NCI-H2107 treated with DMSO at 0.1 percent for 48 hours (cell line): ENCODE data around the gene COL6A1.
A peak's percentile ranks its signal among the peaks of the same experiment; 100 is the strongest.
"Not testable (repeated sequence)": the region's sequence is repeated elsewhere in the genome, so short reads cannot be mapped to it uniquely, and the experiment has no call there.

Experiments used
- DNase-seq: peaks from one replicate; lab custom pipeline; 2025; ENCODE audit not compliant: unreplicated experiment; lab: John Stamatoyannopoulos, UW

COL6A1 gene

DNA sequence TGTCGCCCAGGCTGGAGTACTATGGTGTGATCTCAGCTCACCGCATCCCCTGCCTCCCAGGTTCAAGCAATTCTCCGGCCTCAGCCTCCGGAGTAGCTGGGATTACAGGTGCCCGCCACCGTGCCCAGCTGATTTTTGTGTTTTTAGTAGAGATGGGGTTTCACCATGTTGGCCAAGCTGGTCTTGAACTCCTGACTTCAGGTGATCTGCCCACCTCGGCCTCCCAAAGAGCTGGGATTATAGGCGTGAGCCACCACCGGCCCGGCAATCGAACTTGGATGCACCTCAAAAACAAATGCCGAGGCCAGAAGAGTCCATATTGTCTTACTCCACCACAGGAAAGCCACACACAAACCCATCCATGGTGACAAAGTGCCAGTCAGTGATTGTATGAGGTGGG is 65.3 kb downstream of the COL6A1 start:
- not testable (repeated sequence) for DNase-seq

DNA sequence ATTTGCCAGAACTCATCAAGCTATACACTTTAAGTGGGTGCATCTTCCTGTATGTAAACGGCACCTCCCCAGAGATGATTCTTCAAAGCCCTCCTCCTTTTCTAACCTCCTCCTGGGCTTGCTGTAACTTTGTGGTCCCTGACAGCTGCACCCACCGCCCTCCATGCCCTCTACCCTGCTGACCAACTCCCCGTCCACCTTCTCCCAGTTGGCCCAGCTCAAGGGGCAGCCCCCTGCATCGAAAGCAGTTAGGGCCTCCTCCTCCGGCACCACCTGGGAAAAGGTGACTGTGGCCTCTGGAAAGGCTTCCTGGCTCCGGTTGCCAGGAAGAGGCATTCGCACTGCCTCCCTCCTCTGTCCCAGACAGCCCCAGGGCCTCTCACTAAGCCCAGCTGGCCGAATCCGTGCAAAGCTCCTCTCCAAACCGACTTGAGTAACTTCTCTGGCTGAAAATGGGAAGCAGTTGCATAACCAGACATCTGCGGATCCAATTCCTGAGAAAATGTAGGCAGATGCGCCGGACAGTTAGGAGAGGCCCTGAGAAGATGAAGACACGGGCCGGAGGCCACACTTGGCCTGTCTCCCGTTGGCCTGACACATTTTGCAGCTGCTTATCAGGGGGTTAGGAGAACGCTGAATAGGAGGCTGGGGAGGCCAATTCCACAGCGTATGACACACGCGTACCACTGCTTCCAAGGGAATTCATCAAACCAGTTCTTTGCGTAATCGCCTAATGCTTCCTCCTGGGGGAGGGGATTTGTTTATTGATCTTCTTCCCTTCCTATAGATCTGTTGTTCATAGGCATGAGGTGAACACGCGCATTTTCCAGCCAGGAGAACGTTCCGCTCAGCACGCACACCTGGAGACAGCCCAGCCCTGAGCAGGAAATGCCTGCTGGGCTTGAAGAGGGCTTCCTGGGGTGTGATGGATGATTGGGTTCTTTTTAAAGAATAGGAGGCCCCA is 67.6 kb downstream of the COL6A1 start:
- DNase-seq = peak; percentile 43

DNA sequence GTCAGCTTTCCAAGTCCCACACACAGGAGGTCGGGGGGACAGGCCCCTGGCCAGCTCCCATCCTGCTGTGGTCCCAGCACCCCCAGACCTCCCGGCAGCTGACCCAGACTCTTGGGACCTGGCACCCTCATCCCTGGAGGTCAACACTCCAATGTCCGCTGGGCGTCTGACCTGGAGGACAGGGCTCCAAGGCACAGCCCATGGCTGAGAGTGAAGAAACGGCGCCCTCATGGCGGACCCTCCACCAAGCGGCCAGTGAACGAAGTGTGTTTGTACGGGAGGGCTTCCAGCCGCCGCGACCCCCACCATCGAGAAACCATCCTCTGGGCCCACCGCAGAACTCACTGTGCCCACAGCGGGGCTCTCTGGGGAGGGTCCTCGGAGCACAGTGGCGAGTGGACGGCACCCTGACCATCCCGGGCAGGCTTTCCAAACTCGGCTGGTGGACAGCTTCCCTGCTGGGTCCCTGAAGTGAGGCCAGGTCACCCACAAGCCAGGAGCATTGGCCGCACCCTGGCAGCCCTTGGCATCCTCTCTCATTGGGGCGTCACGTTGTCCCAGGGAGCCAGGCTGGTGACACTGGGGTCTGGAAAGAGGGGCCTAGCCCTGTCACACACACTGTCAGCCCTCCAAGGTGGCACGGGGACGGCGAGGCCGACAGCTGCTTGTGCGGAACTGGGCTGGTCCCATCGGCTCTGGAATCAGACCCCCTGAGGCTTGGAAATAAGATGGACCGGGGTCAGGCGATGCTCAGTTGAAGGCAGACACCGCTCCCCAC is 68.5 kb downstream of the COL6A1 start:
- DNase-seq = no peak

DNA sequence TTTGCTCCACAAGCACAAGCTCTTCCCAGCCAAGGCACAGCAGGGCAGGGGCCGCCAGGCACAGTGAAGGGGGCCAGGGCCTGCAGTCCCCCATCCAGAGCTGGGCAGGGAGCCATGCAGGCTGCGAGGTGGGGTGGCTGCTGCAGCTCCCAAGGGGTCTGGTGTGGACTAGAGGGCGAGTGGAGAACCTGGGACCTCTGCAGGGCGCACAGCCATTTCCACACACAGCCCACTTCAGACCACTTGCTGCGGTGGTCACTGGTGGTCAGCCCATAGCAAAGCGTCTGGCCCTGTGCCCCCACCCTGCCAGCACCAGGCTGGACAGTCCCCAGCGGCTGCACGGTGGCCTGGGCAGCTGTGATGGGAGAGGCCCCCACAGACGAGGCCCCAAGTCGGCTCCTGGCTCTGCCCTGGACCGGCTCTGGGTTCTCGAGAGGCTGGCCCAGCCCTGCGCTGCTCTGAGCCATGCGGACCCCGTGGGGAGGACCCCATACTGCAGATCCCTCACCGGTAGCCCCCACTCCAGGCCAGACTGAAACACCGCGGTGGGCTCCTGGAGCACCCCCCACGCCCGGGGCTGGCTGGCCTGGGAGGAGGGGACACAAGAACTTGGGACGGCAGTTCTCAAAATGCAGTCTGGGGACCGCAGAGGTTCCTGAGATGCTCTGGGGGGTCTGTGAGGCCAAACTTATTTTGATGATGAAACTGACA is 69.3 kb downstream of the COL6A1 start:
- DNase-seq = no peak

DNA sequence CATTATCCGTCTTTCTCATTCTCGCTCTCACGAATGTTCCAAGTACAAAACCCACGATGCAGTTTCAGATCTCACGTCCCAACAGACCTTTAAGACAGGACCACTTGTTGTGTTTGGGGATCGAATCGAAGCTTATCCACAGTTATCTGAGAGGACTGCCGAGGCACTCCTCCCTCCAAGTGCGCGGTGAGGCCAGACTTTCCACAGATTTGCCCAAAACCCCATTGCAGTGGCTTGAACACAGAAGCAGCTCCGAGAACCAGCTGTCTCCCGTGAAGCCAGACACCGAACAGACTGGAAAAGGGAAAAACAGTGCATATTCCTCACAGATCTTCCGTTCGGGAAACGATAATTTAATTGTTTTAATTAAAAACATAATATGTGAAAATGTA is 69.8 kb downstream of the COL6A1 start:
- DNase-seq = no peak

DNA sequence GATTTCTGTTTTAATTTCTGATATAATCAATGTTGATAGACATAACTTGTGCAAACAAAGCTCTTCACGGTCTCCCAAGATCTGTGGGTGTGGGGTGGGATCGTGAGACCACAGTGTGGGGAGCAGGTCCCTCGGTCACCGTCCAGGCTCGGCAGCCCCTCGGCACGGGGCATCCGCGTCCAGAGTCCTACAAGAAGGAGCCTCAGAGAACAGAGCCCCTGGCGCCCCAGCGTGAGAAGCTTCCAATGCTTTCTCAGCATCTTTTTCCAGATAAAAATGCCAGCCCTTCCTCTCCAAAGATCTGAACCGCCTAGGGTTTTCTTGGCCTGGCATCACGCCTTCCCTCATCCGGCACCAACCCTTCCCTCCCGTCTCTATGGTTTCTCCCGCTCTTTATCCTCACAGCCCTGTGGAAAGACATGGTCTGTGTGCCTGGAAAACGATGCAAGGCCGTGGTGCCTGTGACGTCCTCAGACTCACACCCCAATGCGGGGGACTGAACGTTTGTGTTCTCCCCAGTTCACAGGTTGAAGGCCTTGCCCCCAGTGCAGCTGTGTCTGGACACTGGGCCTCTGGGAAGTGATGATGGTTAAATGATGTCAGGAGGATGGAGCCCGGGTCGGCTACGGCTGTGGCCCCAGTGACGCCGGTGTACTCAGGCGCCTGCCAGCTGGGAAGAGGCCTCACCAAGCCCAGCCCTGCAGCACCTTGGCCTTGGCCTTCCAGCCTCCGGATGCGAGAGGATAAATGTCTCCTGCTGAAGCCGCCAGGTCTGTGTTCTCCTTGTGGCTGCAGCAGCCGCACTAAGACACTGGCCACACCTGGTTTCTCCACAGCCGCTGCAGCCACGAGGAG is 70.5 kb downstream of the COL6A1 start:
- no peak for DNase-seq

DNA sequence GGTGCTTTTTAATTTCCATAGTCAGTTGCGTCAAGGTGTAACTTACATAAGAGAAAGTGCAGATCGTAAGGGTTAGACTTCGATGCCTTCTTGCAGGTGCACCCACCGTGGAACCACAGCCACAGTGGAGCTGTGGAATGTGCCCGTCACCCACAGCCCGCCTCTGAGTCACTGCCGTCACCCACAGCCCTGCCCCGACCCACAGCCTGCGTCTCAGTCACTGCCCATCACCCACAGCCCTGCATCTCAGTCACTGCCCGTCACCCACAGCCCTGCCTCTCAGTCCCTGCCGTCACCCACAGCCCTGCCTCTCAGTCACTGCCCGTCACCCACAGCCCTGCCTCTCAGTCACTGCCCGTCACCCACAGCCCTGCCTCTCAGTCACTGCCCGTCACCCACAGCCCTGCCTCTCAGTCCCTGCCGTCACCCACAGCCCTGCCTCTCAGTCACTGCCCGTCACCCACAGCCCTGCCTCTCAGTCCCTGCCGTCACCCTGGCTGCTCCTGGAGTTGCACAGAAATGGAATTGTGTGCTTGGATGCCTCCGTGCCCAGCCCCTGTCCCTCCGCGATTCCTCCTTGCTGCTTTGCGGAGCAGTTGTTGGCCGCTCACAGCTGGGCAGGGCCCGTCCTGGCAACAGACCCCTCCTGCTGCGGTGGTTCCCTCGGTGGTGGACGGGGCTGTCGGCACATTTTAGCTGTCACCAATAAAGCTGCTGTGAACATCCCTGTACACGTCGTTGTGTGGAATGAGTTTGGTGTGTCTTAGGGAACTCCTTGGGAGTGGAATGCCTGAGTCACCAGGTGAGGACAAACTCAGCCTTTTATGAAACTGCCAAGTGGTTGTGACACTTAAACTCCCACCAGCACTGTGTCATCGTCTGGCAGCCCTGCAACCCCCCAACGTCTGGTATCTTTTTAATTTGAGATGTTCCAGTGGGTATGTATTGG is 71.4 kb downstream of the COL6A1 start:
- DNase-seq = no peak

DNA sequence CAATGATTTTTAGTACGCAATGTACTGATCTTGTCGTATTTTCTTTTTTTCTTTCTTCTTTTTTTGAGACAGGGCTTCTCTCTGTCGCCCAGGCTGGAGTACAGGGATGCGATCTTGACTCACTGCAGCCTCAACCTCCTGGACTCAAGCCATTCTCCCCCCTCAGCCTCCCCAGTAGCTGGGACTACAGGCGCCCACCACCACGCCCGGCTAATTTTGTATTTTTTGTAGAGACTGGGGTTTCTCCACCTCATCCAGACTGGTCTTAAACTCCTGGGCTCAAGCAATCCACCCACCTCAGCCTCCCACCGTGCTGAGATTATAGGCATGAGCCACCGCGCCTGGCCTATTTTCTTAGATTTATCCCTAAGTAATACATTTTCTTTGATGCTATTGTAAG is 72.5 kb downstream of the COL6A1 start:
- no peak for DNase-seq

DNA sequence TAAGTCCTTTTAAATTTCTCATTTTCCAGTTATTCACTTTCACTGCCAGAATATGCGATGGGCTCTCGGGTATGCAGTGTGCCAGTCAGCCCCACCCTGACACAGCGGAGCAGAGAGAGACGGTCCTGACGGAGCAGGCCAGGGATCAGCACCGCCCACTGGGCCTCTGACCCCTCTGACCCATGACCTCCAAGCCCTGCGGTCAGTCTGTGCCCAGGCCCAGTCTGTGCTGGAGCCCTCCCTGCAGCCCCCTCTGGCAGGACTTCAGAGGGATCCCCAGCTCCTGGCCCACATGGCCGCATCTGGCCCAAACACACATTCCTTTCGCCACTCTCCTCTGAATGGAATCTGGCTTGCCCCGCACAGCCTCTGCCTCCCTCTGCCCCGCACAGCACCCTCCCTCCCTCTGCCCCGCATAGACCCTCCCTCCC is 72.9 kb downstream of the COL6A1 start:
- DNase-seq = no peak
